ENCODE data around the gene ZNF532.

The ZNF532 gene

DNA sequence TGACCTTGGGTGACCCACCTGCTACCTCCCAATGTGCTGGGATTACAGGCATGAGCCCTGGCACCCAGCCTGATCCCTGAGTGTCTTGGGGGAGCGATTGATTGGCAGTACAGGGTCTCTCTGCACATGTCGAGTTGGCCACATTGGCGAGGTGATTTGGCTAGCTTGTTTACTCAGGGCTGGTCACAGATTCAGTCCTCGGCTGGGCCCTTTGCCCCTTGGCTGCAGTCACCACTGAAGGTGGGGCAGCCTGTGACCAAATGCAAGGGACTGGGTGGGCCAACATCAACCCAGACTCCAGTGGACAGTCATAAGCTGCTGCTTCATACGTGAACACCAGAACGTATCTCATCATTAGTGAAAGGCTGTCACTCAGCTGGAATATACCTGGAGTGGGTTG, 114.9 kb downstream of the ZNF532 start:
- no peak for TF ChIP-seq POLR2AphosphoS5 (IDR thresholded peaks at IDR 0.05; ENCODE audit: borderline replicate concordance, low read depth, low read length)
- TF ChIP-seq FOXP2 (optimal IDR thresholded peaks at IDR 0.05; ENCODE audit: control extremely low read depth, extremely low read length, insufficient read depth) = no peak
- TF ChIP-seq EZH2 (IDR thresholded peaks at IDR 0.05) = no peak
- Histone ChIP-seq H3K9ac (ENCODE audit: insufficient read length) (no peak overlapping the region), H3K4me3 (no peak overlapping the region), H3K9me3 (ENCODE audit: low read depth, low read length) (no peaks in the 10 kb centered on the region), H3K36me3 (ENCODE audit: insufficient read depth, low read length) (peaks cover 39% of the 10 kb centered on the region), H3K27ac (no peak overlapping the region)
- no peak for DNase-seq (ENCODE audit: low read depth, low spot score)

DNA sequence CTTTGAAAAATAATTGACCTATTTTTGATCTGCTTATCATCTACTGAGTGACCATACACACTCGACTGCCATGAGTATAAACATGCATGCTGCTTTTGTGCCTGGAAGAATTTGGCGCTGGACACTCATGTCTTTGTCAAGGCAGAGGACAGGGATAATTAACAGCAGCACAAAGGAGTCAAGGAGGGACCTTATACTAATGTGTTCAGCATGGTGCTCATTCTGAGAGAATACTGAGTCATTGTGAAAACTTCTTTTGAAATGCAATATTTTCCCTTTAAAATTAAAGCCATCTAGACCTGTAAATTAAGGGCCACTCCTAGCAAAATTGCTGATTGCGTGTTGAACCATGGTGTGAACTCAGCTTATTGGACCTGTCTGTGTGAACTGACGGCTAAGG, 116.3 kb downstream of the ZNF532 start:
- Histone ChIP-seq H3K9ac (ENCODE audit: insufficient read length) (no peak overlapping the region), H3K4me3 (no peak overlapping the region), H3K36me3 (ENCODE audit: insufficient read depth, low read length) (peaks cover 40% of the 10 kb centered on the region), H3K27ac (no peak overlapping the region), H3K9me3 (ENCODE audit: low read depth, low read length) (no peaks in the 10 kb centered on the region)
- TF ChIP-seq POLR2AphosphoS5 (IDR thresholded peaks at IDR 0.05; ENCODE audit: borderline replicate concordance, low read depth, low read length) (no peak), EZH2 (IDR thresholded peaks at IDR 0.05) (no peak), FOXP2 (optimal IDR thresholded peaks at IDR 0.05; ENCODE audit: control extremely low read depth, extremely low read length, insufficient read depth) (no peak)
- no peak for DNase-seq (ENCODE audit: low read depth, low spot score)

DNA sequence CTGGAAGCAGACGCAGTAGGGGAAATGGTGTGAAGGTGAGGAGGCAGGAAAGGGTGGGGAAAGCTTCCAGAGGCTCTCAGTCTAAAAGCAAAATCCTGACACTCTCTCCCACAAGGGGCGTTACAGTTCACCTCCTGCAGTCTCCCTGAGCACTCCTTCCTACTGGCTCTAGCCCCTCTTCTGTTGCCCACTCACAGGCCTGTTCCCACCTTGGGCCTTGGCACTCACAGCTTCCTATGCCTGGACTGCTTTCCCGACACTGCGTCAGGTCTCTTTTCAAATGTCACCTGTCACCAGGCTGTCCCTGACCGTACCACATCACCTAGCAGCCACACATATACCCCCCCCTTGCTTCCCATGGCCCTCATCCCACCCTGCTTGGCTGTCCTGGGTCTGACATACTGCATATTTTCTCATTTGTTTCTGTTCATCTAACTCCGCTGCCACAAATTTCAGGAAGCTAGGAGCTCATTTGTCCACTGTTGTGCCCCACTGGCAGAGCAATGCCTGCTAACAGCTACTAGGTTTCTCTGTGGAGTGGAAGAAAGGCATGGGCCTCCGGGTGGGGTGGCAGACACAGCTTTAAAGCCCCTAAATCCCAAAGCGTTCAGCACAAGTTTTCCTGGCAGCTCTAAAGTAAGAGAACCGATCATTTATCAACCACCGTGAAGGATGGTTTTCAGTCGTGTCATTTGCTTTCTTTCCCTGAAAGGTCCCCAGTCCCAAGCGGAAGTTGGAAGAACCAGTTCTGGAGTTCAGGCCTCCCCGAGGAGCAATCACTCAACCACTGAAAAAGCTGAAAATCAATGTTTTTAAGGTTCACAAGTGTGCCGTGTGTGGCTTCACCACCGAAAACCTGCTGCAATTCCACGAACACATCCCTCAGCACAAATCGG, 118.8 kb downstream of the ZNF532 start:
- no peak for DNase-seq (ENCODE audit: low read depth, low spot score)
- no peaks in the 10 kb centered on the region for H3K9me3 ChIP-seq (ENCODE audit: low read depth, low read length)
- H3K27ac ChIP-seq = no peak overlapping the region
- H3K4me3 ChIP-seq = no peak overlapping the region
- peaks cover 47% of the 10 kb centered on the region for H3K36me3 ChIP-seq (ENCODE audit: insufficient read depth, low read length)
- TF ChIP-seq FOXP2 (optimal IDR thresholded peaks at IDR 0.05; ENCODE audit: control extremely low read depth, extremely low read length, insufficient read depth) (no peak), POLR2AphosphoS5 (IDR thresholded peaks at IDR 0.05; ENCODE audit: borderline replicate concordance, low read depth, low read length) (no peak), EZH2 (IDR thresholded peaks at IDR 0.05) (no peak)
- no peak overlapping the region for H3K9ac ChIP-seq (ENCODE audit: insufficient read length)

DNA sequence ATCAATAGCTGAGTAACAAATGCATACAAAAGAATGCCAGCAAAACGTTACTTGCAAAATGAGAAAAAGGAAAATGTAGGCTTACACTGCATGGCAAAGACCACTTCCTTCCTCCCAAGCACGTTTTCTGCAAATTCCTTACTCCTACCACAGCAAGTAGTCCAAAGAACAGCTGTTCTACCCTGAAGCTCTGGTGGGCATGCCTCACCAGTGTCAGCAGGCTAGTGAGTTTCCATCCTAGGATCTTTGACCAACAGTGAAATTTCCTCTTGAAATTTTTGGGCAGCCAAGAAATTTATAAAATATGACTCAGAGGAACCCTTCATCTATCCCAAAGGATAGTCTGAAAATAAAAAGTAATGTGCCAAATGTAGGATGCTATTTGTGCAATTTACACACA, 123.9 kb downstream of the ZNF532 start:
- peaks cover 14% of the 10 kb centered on the region for H3K36me3 ChIP-seq (ENCODE audit: insufficient read depth, low read length)
- H3K27ac ChIP-seq = no peak overlapping the region
- DNase-seq (ENCODE audit: low read depth, low spot score) = no peak
- no peak overlapping the region for H3K9ac ChIP-seq (ENCODE audit: insufficient read length)
- H3K4me3 ChIP-seq = no peak overlapping the region
- no peaks in the 10 kb centered on the region for H3K9me3 ChIP-seq (ENCODE audit: low read depth, low read length)
- TF ChIP-seq EZH2 (IDR thresholded peaks at IDR 0.05) (no peak), FOXP2 (optimal IDR thresholded peaks at IDR 0.05; ENCODE audit: control extremely low read depth, extremely low read length, insufficient read depth) (no peak), POLR2AphosphoS5 (IDR thresholded peaks at IDR 0.05; ENCODE audit: borderline replicate concordance, low read depth, low read length) (no peak)

DNA sequence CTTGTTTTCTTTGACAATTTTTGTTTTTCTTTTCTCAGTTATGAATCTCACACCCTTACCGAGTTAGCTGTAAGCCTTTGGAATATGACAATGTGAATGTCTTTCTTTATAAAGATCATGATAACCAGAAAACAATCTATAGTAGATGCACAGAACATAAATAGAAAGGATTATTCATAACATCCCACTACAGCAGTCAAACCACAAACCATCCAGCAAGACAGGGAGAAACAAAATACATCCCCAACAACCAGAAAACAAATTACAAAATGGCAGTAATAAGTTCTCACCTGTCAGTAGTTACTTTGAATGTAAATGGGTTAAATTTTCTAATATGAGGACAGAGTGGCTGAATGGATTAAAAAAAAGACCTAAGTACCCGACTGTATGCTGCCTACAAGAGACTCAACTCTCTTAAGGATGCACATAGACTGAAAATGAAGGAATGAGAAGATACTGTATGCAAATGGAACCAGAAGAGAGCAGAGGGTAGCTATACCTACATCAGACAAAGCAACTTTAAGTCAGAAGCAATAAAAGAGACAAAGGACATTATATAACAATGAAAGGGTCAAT, 124.6 kb downstream of the ZNF532 start:
- H3K36me3 ChIP-seq (ENCODE audit: insufficient read depth, low read length) = peaks cover 8% of the 10 kb centered on the region
- no peak overlapping the region for H3K9ac ChIP-seq (ENCODE audit: insufficient read length)
- H3K4me3 ChIP-seq = no peak overlapping the region
- no peaks in the 10 kb centered on the region for H3K9me3 ChIP-seq (ENCODE audit: low read depth, low read length)
- TF ChIP-seq POLR2AphosphoS5 (IDR thresholded peaks at IDR 0.05; ENCODE audit: borderline replicate concordance, low read depth, low read length) (no peak), EZH2 (IDR thresholded peaks at IDR 0.05) (no peak), FOXP2 (optimal IDR thresholded peaks at IDR 0.05; ENCODE audit: control extremely low read depth, extremely low read length, insufficient read depth) (no peak)
- no peak for DNase-seq (ENCODE audit: low read depth, low spot score)
- H3K27ac ChIP-seq = no peak overlapping the region

DNA sequence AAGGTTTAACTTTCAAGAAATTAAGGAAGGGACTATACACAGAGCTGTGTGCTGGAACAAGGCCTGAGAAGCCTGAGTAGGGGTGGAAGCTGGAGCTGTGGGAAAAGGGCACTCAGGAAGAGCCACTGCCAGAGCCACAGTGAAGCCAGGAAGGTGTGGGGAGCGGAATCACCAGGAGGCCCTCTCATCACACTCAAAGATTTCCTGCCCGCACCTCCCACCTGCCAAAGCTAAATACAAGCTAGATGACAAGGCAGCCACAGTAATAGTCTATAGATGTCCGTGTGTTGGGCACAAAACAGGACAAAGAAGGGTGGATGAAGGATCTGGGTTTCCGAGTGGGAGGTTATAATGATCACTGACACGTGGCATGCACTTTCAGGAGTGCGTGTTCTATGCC, 126.0 kb downstream of the ZNF532 start:
- DNase-seq (ENCODE audit: low read depth, low spot score) = no peak
- TF ChIP-seq POLR2AphosphoS5 (IDR thresholded peaks at IDR 0.05; ENCODE audit: borderline replicate concordance, low read depth, low read length) = no peak
- TF ChIP-seq FOXP2 (optimal IDR thresholded peaks at IDR 0.05; ENCODE audit: control extremely low read depth, extremely low read length, insufficient read depth) = no peak
- TF ChIP-seq EZH2 (IDR thresholded peaks at IDR 0.05) = no peak
- no peak overlapping the region for H3K9ac ChIP-seq (ENCODE audit: insufficient read length)
- peaks cover 8% of the 10 kb centered on the region for H3K36me3 ChIP-seq (ENCODE audit: insufficient read depth, low read length)
- H3K27ac ChIP-seq = peak overlapping the region; percentile 34
- no peaks in the 10 kb centered on the region for H3K9me3 ChIP-seq (ENCODE audit: low read depth, low read length)
- H3K4me3 ChIP-seq = no peak overlapping the region

DNA sequence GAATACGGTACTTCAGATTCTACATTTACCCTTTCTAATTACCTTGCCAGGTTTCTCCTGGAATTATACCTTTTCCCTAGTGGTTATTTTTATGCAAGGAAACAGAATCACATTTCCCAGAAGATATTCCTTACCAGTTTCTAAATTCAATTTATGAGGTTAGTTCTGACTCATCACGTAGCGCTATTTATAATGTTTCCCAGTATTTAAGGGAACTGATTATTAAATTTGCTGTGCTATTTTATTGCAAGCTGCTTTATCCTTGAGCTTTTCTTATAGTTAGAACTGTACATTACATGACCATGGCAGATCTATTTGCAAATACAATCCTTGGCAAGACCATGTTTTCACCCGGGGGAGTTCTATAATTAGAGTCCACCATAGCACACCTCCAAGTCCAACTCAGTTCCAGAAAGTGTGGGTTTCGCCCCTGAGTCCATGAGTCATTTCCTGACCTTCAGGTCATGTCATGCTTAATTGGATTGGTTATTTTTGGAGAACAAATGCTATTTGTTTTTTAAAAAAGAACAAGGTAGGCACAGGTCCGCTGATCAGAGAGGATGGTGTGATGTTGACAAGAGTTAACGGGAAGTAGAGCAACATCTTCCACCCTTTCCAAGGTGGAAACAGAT, 126.6 kb downstream of the ZNF532 start:
- Histone ChIP-seq H3K27ac (peak overlapping the region; percentile 50), H3K4me3 (no peak overlapping the region)
- no peak for DNase-seq (ENCODE audit: low read depth, low spot score)

More for the DNA sequence above, 126.6 kb downstream of the ZNF532 start:
- no peaks in the 10 kb centered on the region for H3K9me3 ChIP-seq (ENCODE audit: low read depth, low read length)
- peaks cover 5% of the 10 kb centered on the region for H3K36me3 ChIP-seq (ENCODE audit: insufficient read depth, low read length)
- TF ChIP-seq FOXP2 (optimal IDR thresholded peaks at IDR 0.05; ENCODE audit: control extremely low read depth, extremely low read length, insufficient read depth) (no peak), EZH2 (IDR thresholded peaks at IDR 0.05) (no peak), POLR2AphosphoS5 (IDR thresholded peaks at IDR 0.05; ENCODE audit: borderline replicate concordance, low read depth, low read length) (no peak)
- no peak overlapping the region for H3K9ac ChIP-seq (ENCODE audit: insufficient read length)

All from SK-N-MC (cell line).